Upper lobe of left lung (tissue), 4 donors: ENCODE results near the gene ZPLD1.

Experiments used
- CTCF ChIP-seq, 6 experiments: fragments of 450-650 bp in 4 of 6; fragments of 200-600 bp in 2 of 6; sonication (generic) in 2 of 6; IDR thresholded peaks; one replicate each; pipeline ENCODE4 v1.5.1; 2016 to 2019; ENCODE audit warnings: antibody characterized with exemption in 6 of 6
- POLR2A ChIP-seq, 4 donors: fragments of 450-650 bp; IDR thresholded peaks; one replicate each; pipeline ENCODE4 v1.5.1; 2016 to 2017; ENCODE audit warnings: antibody characterized with exemption in 4 of 4, mild to moderate bottlenecking in 2 of 4
- POLR2AphosphoS5 ChIP-seq, 2 donors: sonication (generic); formaldehyde crosslinking; IDR thresholded peaks; one replicate each; pipeline ENCODE4 v1.5.1; 2017; ENCODE audit warnings: antibody characterized with exemption in 2 of 2

GRCh38 chr3:102449930-102450329 is 15.1 kb downstream of the ZPLD1 start:
- TF ChIP-seq POLR2A (IDR thresholded peaks at IDR 0.05) (no peak), CTCF (IDR thresholded peaks at IDR 0.05) (no peak), POLR2AphosphoS5 (IDR thresholded peaks at IDR 0.05) (no peak)
